Activated T-helper 1 cell treated with anti-CD3 and anti-CD28 coated beads, Interleukin-2, amount 50 U/mL, for 16 hours (primary cell): ENCODE results near the gene TMEM263.

Experiments used
- DNase-seq, 2 donors: peaks; one replicate each; pipeline ENCODE4 v3.0.0-alpha.2; 2020; ENCODE audit warnings: low read depth in 1 of 2, low spot score in 1 of 2

TMEM263 gene

GRCh38 chr12:106947461-106947860 is 8.2 kb upstream of the TMEM263 start:
- DNase-seq: no peak

GRCh38 chr12:106950591-106950990 is 5.1 kb upstream of the TMEM263 start:
- DNase-seq: no peak

DNA sequence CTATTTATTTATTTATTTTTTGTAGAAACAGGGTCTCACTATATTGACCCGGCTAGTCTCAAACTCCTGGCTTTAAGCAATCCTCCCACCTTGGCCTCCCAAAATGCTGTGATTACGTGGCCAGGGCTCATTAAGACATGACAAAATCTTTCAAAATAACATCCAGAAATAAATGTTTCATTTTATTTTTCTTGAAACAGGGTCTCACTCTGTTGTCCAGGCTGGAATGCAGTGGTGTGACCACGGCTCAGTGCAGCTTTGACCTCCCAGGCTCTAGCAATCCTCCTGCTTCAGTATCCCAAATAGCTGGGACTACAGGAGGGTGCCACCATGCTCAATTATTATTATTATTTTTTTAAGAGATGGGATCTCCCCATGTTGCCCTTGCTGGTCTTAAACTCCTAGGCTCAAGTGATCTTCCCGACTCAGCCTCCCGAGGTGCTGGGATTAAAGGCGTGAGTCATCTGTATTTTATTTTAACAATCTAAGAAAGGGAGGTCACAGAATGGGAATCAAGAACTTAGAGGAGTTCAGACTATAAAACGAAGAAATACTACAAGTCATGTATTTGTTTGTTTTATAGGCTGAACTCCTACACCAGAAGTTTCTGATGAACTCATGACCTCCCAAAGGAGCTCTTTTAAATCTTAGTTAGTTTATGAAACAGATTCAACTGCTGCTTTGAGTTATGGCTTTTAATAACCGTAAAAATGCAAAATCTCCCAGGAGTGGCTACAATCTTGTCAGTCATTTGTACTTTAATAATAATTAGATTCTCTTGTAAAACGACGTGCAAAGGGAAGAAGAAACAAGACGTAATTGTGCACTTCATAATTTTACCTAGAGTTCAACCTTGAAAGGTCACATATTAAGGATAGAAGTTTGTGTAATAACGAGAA is 2.1 kb upstream of the TMEM263 start:
- no peak for DNase-seq

GRCh38 chr12:106954462-106955376 is 988 bp upstream of the TMEM263 start:
- peak; percentile 4 to 5 for DNase-seq

- peak; percentile 20 to 33 for DNase-seq
Measured at GRCh38 chr12:106956048-106956578, 406 bp downstream of the TMEM263 start.

GRCh38 chr12:106957583-106957982 is 1.9 kb downstream of the TMEM263 start:
- no peak for DNase-seq

- no peak for DNase-seq
Measured at GRCh38 chr12:106960443-106960842, 4.7 kb downstream of the TMEM263 start.

- no peak for DNase-seq
Measured at GRCh38 chr12:106962286-106962685, 6.6 kb downstream of the TMEM263 start.

GRCh38 chr12:106964526-106964925 is 8.8 kb downstream of the TMEM263 start:
- no peak for DNase-seq

DNA sequence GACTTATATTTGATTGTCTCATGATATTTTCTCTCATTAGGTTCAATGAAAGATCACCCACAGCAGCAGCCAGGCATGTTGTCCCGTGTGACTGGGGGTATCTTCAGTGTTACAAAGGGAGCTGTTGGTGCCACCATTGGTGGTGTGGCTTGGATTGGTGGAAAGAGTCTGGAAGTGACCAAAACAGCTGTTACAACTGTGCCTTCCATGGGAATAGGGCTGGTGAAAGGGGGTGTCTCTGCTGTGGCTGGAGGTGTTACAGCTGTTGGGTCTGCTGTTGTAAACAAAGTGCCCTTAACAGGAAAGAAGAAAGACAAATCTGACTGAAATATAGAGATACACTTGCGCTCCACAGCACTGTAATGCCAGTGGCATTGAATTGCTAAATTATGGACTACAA is 15.4 kb downstream of the TMEM263 start:
- no peak for DNase-seq

- DNase-seq: no peak
Measured at GRCh38 chr12:106973545-106973944, 17.8 kb downstream of the TMEM263 start.

GRCh38 chr12:106974511-106974910 is 18.8 kb downstream of the TMEM263 start:
- DNase-seq: no peak

GRCh38 chr12:106975098-106975497 is 19.4 kb downstream of the TMEM263 start:
- no peak for DNase-seq

DNA sequence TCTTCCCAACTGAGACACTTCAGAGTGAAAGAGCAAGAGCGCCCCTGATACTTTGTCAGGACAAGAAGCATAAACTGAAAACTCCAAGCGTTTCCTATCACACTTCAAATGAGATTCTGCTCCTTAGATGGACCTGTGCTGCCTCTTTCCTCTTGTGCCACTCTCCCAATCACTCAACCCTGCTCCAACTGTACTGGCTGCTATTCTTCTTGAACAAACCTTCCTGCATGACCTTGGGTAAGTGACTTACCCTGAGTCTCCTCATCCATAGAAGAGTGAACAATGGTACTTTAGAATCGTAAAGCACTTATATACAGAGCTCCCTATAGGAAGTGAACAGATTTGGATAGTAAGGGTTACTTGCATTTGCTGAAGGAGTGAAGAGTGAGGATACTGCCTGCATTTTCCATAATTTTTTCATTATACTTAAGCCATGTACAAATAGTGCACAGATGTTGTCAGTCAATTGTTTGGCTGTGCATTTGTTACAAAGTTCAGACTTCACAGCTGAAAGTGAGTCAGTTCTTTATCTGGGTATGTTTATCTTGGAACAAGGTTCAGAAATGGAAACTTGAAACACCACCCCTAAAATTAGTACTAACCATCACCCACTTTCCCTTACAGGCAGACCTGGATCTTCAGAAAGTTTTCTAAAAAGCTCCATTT is 20.4 kb downstream of the TMEM263 start:
- DNase-seq: no peak

DNA sequence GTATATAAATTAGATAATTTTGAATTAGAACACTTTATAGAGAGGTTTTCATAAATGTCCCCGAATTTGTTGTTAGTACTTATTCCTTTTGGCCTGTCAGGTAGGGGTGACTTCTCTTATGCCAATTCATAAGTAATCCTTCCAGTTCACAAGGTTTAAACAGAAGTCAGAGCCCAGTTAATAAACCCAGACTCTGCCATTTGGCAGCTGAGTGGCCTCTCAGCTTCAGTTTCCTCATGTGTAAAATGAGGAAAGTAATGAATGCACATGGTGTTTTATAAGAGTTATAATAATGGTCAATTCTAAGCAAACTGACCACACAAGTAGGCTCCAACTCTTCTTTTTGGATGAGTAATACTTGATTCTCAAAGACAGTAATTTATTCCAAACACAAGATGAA is 21.0 kb downstream of the TMEM263 start:
- no peak for DNase-seq

DNA sequence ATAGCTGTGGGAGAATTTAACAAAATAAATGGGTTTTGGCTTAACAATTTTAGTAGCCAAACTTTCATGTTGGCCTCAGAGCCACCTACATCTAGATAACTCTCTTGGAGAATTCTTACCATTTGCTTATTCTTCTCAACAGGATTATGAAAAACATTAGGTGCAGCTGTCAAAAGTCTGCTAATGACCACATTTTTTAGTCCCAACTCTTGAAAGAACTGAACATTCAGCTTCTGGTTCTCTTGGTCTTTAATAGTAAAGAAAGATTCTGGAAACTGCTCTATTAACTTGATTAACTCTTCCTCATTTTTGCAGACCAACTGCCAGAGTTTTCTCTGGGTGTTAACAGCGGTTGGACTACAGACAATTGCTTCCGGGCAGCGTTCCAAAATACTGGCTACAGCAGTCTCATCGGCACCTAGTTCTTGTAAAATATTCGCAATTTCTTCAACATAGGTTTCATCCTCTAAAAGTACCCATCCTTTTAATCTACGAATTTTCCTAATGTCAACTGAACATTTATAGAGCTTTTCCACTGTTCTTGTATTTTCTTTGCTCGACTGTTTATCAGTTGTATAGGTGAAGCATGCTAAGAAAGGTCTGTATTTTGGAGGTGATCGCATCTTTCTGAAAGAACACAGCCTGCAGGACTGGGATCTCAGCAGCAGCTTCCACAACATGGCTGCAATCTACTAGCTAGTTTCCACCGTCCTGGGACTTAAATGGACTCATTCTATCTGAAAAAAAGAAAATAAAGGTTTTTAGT is 22.5 kb downstream of the TMEM263 start:
- DNase-seq: no peak

DNA sequence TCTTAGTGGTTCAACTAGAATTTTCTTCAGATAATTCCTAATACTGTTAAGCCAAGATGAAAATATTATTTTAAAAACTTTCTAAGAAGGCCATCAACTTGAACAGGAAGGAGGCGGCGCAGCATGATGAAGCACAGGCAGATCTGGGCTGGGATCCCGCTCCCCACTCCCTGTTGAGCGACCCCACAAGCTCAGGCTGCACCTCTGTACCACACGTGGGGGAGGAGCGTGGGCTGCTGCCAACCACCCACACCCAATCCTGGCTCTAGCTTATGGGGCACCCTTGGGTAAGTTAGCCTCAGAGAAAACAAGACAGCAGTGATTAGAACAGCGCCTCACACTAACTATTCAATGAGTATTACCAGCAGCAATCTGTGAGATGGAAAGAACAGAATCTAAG is 25.2 kb downstream of the TMEM263 start:
- DNase-seq: no peak

DNA sequence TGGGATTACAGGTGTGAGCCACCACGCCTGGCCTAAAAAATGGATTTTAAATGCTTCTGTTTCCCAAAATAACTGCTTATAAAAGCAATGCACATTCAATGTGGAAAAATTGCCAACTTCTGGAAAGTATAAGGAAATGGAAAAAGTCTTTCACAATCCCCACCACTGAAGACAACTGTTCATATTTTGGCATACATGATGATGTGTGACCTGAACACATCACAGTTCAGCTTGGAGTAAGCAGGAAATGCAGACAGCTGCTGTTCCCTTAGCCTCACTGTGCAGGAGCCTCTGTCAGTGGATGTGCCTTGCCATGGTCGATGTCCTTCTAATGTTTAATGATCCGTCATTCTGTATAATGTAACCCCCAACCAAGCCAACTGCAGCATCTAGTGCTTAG is 26.1 kb downstream of the TMEM263 start:
- DNase-seq: no peak

DNA sequence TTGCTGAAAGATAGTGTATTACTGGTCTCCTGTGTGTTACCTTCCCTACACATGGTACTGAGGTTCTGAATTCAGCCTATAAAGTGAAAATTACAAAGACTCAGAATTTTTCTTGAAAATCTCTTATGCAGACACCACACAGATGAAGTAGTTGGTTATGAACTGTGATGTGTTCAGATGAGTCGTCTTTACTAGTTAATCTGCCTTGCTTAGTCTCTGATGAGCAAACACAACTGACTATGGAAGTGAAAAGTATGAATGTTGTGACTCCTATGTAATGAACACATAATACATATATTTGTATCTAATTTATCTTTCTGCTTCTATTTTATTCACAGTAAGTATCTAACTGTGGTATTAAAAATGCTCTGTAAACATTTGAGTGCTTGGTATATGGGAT is 26.5 kb downstream of the TMEM263 start:
- DNase-seq: no peak

DNA sequence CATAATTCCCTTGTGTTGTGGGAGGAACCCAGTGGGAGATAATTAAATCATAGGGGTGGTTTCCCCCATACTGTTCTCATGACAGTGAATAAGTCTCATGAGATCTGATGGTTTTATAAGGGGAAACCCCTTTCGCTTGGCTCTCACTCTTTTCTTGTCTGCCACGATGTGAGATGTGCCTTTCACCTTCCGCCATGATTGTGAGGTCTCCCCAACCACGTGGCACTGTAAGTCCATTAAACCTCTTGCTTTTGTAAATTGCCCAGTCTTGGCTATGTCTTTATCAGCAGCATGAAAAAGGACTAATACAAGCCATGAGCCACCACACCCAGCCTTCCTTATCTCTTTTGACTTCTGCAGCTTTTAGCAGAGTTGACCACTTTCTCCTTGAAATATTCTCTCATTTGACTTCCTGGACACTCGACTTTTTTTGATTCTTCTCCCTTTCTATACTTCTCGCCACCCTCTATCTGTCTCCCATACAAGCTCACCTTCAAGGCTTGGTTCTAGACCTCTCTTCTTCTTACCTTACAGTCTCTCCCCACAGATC is 29.0 kb downstream of the TMEM263 start:
- DNase-seq: no peak
